ENCODE measurements around the gene IGF1R.

DNA sequence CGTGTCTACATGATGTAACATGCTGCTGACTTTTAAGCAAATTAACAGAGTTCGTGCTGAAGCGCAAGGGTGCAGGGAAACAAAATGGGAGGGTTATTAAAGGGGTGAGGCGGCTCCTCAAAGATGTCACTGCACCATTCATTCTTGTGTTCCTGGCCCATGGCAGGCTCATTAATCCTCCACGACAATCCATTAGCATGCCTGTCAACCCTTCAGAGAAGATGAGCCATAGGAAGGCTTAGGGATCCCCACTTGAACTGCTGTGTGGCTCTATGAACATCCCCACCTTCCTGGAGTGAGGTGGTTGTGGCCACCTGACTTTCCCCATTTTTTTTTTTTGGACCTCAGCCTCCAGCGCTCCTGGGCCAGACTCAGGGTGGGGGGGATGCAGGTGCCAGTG is 45.8 kb downstream of the IGF1R start:
- TF ChIP-seq, protein P1, sequence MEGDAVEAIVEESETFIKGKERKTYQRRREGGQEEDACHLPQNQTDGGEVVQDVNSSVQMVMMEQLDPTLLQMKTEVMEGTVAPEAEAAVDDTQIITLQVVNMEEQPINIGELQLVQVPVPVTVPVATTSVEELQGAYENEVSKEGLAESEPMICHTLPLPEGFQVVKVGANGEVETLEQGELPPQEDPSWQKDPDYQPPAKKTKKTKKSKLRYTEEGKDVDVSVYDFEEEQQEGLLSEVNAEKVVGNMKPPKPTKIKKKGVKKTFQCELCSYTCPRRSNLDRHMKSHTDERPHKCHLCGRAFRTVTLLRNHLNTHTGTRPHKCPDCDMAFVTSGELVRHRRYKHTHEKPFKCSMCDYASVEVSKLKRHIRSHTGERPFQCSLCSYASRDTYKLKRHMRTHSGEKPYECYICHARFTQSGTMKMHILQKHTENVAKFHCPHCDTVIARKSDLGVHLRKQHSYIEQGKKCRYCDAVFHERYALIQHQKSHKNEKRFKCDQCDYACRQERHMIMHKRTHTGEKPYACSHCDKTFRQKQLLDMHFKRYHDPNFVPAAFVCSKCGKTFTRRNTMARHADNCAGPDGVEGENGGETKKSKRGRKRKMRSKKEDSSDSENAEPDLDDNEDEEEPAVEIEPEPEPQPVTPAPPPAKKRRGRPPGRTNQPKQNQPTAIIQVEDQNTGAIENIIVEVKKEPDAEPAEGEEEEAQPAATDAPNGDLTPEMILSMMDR (conservative IDR thresholded peaks at IDR 0.05): no peak
- no peak for TF ChIP-seq ZFX (IDR thresholded peaks at IDR 0.05)
